ENCODE measurements around the gene CHI3L1.

The CHI3L1 gene

DNA sequence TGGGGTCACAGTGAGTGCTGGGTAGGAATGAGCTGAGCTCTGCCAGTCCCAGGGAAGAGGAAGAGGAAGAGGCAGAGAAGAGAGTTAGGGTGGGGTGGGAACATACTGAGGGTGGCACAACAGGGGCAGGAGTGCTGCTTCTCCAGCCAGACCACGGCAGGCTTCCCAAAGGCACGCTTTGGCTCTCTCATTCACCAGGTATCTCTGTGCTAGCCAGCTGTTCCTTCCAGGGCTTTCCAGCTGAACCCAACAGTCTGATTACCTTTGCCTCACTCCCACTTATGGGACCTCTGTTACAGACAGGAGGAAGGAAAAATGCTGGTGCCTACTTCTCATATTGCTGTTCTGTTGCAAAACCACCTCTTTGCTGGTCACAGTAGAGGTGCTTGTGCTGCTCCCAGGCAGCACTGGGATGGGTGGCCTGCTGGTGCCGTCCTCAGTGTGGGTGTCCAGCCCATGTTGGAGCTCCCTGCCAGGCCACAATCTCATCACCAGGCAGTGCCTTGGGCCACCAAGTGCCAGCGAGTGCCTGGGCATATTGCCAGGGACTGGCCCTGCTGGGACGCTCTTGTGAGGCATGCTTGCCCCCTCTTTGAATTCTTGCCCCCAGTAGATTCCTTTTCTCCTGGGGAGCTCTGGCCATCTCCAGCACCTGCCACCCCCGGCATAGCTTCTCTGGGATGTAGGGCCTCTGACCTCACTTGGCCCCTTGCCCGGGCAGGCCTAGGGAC, 56.8 kb downstream of the CHI3L1 start:
- DNase-seq: no peak
